ENCODE results near the gene ERC1.

Gene ERC1

DNA sequence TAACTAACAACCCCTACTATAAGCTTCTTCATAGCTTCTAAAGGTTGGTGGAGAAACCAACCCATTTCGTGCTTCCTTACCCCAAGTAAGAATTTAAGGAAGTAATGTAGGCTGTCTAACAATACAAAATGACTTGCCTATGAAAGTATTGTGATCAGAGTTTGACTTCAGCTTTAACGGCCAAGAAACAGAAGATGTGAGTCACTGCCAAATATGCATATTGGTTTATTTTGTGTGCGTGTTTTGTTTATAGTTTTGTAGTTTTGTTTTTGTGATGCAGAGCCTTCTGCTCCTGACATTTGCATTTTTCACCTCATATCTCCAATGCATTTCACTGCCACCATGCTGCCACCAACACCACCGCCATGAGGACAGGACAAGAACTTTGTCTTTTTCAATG lies 457.3 kb downstream of the ERC1 start:
- TF ChIP-seq SPI1 (IDR thresholded peaks at IDR 0.05; ENCODE audit: borderline replicate concordance, low read depth) (no peak), POLR2AphosphoS5 (IDR thresholded peaks at IDR 0.05; ENCODE audit: low read depth) (no peak), GABPA (IDR thresholded peaks at IDR 0.05; ENCODE audit: low read depth) (no peak)
- TF ChIP-seq, protein P1, sequence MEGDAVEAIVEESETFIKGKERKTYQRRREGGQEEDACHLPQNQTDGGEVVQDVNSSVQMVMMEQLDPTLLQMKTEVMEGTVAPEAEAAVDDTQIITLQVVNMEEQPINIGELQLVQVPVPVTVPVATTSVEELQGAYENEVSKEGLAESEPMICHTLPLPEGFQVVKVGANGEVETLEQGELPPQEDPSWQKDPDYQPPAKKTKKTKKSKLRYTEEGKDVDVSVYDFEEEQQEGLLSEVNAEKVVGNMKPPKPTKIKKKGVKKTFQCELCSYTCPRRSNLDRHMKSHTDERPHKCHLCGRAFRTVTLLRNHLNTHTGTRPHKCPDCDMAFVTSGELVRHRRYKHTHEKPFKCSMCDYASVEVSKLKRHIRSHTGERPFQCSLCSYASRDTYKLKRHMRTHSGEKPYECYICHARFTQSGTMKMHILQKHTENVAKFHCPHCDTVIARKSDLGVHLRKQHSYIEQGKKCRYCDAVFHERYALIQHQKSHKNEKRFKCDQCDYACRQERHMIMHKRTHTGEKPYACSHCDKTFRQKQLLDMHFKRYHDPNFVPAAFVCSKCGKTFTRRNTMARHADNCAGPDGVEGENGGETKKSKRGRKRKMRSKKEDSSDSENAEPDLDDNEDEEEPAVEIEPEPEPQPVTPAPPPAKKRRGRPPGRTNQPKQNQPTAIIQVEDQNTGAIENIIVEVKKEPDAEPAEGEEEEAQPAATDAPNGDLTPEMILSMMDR (IDR thresholded peaks at IDR 0.05; ENCODE audit: insufficient read depth, low read length): no peak
- TF ChIP-seq, protein P2, sequence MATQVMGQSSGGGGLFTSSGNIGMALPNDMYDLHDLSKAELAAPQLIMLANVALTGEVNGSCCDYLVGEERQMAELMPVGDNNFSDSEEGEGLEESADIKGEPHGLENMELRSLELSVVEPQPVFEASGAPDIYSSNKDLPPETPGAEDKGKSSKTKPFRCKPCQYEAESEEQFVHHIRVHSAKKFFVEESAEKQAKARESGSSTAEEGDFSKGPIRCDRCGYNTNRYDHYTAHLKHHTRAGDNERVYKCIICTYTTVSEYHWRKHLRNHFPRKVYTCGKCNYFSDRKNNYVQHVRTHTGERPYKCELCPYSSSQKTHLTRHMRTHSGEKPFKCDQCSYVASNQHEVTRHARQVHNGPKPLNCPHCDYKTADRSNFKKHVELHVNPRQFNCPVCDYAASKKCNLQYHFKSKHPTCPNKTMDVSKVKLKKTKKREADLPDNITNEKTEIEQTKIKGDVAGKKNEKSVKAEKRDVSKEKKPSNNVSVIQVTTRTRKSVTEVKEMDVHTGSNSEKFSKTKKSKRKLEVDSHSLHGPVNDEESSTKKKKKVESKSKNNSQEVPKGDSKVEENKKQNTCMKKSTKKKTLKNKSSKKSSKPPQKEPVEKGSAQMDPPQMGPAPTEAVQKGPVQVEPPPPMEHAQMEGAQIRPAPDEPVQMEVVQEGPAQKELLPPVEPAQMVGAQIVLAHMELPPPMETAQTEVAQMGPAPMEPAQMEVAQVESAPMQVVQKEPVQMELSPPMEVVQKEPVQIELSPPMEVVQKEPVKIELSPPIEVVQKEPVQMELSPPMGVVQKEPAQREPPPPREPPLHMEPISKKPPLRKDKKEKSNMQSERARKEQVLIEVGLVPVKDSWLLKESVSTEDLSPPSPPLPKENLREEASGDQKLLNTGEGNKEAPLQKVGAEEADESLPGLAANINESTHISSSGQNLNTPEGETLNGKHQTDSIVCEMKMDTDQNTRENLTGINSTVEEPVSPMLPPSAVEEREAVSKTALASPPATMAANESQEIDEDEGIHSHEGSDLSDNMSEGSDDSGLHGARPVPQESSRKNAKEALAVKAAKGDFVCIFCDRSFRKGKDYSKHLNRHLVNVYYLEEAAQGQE (IDR thresholded peaks at IDR 0.05; ENCODE audit: insufficient replicate concordance, low read depth): no peak
- Histone ChIP-seq H3K27me3 (ENCODE audit: insufficient read depth, poor library complexity, severe bottlenecking) (no peaks in the 10 kb centered on the region), H3K4me3 (replicated peaks; ENCODE audit: insufficient read depth, low read length) (no peak overlapping the region), H3K27ac (replicated peaks) (no peak overlapping the region)
- no peak for DNase-seq (ENCODE audit: low read depth in 1 of 2, low spot score in 1 of 2)

DNA sequence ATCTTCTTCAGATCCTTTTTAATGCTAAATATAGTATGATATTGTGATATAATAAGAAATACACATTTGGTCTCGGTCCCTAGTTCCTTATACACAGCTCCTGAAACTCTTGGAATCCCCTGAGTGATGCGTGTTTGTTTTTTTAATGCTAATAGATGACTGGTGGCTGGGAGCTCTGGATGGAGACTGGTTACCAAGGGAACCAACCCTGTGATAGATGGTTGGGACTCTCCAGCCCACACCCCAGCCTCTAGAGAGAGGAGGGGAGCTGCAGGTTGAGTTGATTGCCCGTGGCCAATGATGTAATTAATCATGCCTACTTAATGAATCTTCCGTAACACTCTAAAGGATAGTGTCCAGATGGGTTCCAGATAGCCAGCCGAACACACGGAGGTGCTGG lies 462.8 kb downstream of the ERC1 start:
- Histone ChIP-seq H3K27ac (replicated peaks) (no peak overlapping the region), H3K27me3 (ENCODE audit: insufficient read depth, poor library complexity, severe bottlenecking) (no peaks in the 10 kb centered on the region), H3K4me3 (replicated peaks; ENCODE audit: insufficient read depth, low read length) (no peak overlapping the region)
- no peak for DNase-seq (ENCODE audit: low read depth in 1 of 2, low spot score in 1 of 2)
- TF ChIP-seq, protein P1 (IDR thresholded peaks at IDR 0.05; ENCODE audit: insufficient read depth, low read length): no peak
- no peak for TF ChIP-seq POLR2AphosphoS5 (IDR thresholded peaks at IDR 0.05; ENCODE audit: low read depth)
- TF ChIP-seq, protein P2 (IDR thresholded peaks at IDR 0.05; ENCODE audit: insufficient replicate concordance, low read depth): no peak
- TF ChIP-seq GABPA (IDR thresholded peaks at IDR 0.05; ENCODE audit: low read depth): no peak
- no peak for TF ChIP-seq SPI1 (IDR thresholded peaks at IDR 0.05; ENCODE audit: borderline replicate concordance, low read depth)

DNA sequence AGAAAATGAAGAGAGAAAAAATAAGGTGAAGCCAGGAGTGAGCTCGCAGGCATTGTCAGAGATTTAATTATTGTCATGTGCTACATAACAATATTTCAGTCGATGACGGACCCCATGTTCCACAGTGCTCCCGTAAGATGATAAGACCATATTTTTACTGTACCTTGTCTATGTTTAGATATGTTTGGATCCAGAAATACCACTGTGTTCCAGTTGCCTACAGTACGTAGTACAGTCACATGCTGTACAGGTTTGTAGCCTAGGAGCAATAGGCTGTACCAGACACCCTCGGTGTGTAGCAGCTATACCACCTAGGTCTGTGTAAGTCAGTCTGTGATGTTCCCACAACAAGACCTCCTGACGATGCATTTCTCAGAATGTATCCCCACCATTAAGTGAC lies 465.9 kb downstream of the ERC1 start:
- no peak for DNase-seq (ENCODE audit: low read depth in 1 of 2, low spot score in 1 of 2)
- Histone ChIP-seq H3K4me3 (replicated peaks; ENCODE audit: insufficient read depth, low read length) (no peak overlapping the region), H3K27ac (replicated peaks) (no peak overlapping the region), H3K27me3 (ENCODE audit: insufficient read depth, poor library complexity, severe bottlenecking) (no peaks in the 10 kb centered on the region)
- TF ChIP-seq, protein P2 (IDR thresholded peaks at IDR 0.05; ENCODE audit: insufficient replicate concordance, low read depth): no peak
- TF ChIP-seq, protein P1 (IDR thresholded peaks at IDR 0.05; ENCODE audit: insufficient read depth, low read length): no peak
- TF ChIP-seq POLR2AphosphoS5 (IDR thresholded peaks at IDR 0.05; ENCODE audit: low read depth) (no peak), GABPA (IDR thresholded peaks at IDR 0.05; ENCODE audit: low read depth) (no peak), SPI1 (IDR thresholded peaks at IDR 0.05; ENCODE audit: borderline replicate concordance, low read depth) (no peak)
